Fibroblast of mammary gland (primary cell): Measurements from ENCODE around the gene SUMO3.
A peak's percentile ranks its signal among the peaks of the same experiment; 100 is the strongest.

Experiments
- DNase-seq: peaks from one replicate; pipeline ENCODE4 v3.0.0-alpha.2; 2010; ENCODE audit warnings: low read depth
- H3K4me3 ChIP-seq: 2 replicates; pipeline ENCODE4 v1.5.1; 2011; ENCODE audit warnings: low read depth, mild to moderate bottlenecking, low read length, moderate library complexity; ENCODE audit not compliant: control insufficient read depth
- CTCF ChIP-seq: conservative IDR thresholded peaks from 2 replicates; pipeline ENCODE4 v1.5.1; 2011; ENCODE audit warnings: low read depth, low read length, inconsistent platforms; ENCODE audit not compliant: control insufficient read depth, insufficient read depth

SUMO3 gene

DNA sequence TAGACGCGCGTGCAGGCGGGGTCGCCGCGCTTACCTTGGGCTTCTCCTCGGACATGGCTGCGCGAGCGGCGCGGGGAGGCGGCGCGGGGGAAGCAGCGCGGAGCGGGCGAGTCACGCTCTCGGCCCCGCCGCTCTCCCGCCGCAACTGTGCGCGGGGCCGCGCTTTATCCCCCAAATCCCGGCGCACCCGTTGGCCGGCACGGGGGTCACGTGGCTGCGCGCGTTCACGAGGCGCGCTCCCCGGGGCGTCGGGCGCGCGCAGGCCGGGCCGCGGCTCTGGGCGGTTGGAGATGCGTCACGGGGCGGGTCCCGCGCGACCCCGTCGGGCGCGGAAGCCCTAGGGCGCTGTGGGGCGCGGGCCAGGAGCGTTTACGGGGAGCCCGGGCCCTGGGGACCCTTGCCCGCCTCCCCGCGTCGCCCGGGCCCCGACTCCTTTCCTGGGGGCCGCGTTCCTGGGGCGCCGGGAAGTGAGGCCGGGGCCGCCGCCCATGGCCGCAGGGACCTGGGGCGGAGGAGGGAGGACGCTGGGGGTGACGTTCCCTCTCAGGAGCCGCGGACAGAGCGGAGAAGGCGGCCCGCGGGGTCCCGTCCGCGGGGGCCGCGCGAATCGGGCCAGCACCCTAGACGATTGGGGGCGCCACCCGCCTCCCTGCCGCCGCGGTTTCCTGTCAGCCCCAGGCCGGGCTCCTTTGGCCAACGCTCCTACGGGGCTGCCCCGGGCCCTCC, at the start of gene SUMO3:
Gene SUMO3, minus strand, starts transcription at position 149 of the 726 bp plus-strand sequence. Its CDS starts 94 bp downstream, at position 55.
- H3K4me3 ChIP-seq: peak within 1 kb of the TSS; percentile 66
- peak; percentile 74 for DNase-seq
- TF ChIP-seq CTCF: no peak

DNA sequence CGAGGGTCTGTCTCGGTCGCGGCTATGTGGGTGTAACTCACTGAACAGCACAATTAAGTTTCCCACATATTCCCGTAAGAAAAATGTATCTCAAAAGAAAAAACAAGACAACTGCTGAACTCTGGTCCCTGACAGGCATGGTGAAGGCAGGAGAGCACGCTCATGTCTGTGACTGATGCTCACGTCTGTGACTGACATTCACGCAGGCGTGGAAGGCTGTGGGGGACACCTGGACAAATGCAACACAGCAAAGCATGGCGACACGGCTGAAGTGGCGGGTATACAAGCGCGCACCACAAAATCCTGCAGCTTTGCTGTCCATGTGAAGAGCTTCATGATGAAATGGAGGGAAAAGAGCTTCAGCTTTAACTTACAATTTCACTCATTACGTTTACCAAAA, 49.6 kb upstream of the SUMO3 start:
- no peak for DNase-seq
- no peak overlapping the region for H3K4me3 ChIP-seq
- no peak for TF ChIP-seq CTCF

GRCh38 chr21:44866780-44867179, 48.9 kb upstream of the SUMO3 start:
- TF ChIP-seq CTCF: no peak
- peak; percentile 76 for DNase-seq
- no peak overlapping the region for H3K4me3 ChIP-seq

- DNase-seq: peak; percentile 43
- no peak overlapping the region for H3K4me3 ChIP-seq
- no peak for TF ChIP-seq CTCF
Measured at GRCh38 chr21:44865561-44866280, 47.9 kb upstream of the SUMO3 start.

DNA sequence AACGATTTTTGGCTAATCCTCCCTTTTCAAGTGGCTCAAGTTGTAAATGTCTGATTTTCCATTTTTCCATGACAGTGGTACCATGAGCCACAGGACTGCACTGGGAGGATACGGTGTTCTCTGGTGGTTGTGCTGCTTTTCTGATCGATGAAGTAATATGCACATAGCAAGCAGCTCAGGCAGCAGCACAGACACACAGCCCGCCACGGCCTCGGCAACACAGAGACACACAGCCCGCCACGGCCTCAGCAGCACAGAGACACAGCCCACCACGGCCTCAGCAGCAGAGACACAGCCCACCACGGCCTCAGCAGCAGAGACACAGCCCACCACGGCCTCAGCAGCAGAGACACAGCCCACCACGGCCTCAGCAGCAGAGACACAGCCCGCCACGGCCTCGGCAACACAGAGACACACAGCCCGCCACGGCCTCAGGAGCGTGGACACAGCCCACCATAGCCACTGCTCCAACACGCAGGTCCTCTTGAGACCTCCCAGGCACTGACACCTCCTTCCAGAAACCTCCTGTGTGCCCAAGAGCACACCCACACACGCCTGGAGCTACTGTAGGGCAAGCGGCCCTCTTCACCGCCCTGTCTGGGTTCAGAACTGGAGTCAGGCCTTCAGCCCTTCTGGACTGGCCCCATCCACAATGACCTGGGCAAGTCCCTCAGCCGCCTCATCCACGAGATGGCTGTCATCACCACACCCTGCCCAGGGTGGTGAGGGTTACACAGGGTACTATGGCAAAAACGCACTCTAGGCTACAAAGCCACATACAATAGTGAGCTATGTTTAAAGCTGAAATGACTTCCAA, 45.2 kb upstream of the SUMO3 start:
- no peak for DNase-seq
- no peak for TF ChIP-seq CTCF
- no peak overlapping the region for H3K4me3 ChIP-seq

GRCh38 chr21:44858791-44859190, 40.9 kb upstream of the SUMO3 start:
- H3K4me3 ChIP-seq: no peak overlapping the region
- TF ChIP-seq CTCF: no peak
- no peak for DNase-seq
